ENCODE results near the gene ST8SIA1. TPM values are rescaled to one million over a fixed set of nuclear protein-coding genes. Genes with fewer than 3 reads are reported as not detected.

Gene ST8SIA1
- total and polyA plus RNA-seq, 2 of the 4 experiments (the other 2 are of a cell fraction): not detected

DNA sequence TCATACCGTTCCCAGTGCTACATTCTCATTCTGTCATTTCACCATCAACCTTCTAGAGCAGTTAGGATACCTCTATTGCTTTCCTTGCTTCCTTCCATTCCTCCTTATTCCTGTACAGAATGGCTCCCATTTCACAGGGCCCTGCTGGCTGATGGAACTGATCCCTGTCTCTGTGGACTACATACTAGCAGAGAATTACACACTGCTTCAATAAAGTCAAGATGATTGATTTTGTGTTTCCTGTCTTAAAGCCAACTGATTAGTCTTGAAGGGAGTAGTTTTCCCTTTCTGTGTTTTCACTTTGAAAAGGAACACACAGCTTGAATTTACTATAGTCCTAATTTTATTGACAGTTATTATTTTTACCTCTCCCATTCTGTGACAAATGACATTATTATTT lies 130.1 kb downstream of the ST8SIA1 start:
- Histone ChIP-seq H2BK15ac (ENCODE audit: low read depth, low read length) (no peak overlapping the region), H4K5ac (ENCODE audit: low read depth, low read length) (no peak overlapping the region), H3K9me3 (ENCODE audit: control insufficient read depth, insufficient read depth, low read length) (no peaks in the 10 kb centered on the region), H4K91ac (ENCODE audit: insufficient read depth, low read depth, low read length) (no peak overlapping the region), H3K4me3 (ENCODE audit: insufficient read depth, low read depth, low read length) (no peak overlapping the region), H3K36me3 (ENCODE audit: control insufficient read depth, insufficient read depth, low read length) (no peaks in the 10 kb centered on the region), H3K4me1 (ENCODE audit: control insufficient read depth, insufficient read depth, low read length) (no peaks in the 10 kb centered on the region), H2AK5ac (ENCODE audit: low read depth, low read length) (no peak overlapping the region), H3K56ac (ENCODE audit: extremely low read depth, insufficient read depth, low read length) (no peak overlapping the region), H3K18ac (ENCODE audit: low read depth, low read length) (no peak overlapping the region), H4K8ac (ENCODE audit: low read depth in 2 of 2, low read length in 2 of 2) (no peak overlapping the region), H3K9me1 (ENCODE audit: insufficient read depth, low read length) (no peaks in the 10 kb centered on the region), H4K20me1 (ENCODE audit: insufficient read depth, low read length) (no peaks in the 10 kb centered on the region), H3K14ac (replicated peaks; ENCODE audit: low read depth, low read length) (no peak overlapping the region), H3K27me3 (ENCODE audit: control insufficient read depth, insufficient read depth, low read length) (peaks cover 1% of the 10 kb centered on the region; the same call in 1 of the 2 replicates), H2BK120ac (ENCODE audit: low read depth, low read length) (no peak overlapping the region), H2AK9ac (replicated peaks; ENCODE audit: low read depth, low read length, poor library complexity) (no peak overlapping the region), H3K23ac (ENCODE audit: low read depth, low read length) (no peak overlapping the region), H3K4ac (ENCODE audit: low read depth, low read length) (no peak overlapping the region), H3K4me2 (ENCODE audit: low read depth, low read length) (no peak overlapping the region), H3K9ac (ENCODE audit: low read depth, low read length) (no peak overlapping the region), H3K79me1 (ENCODE audit: low read depth in 1 of 2, low read length in 2 of 2) (no peaks in the 10 kb centered on the region), H3K27ac (ENCODE audit: insufficient read depth, low read length) (no peak overlapping the region), H2BK5ac (ENCODE audit: low read depth, low read length, poor library complexity, severe bottlenecking) (no peak overlapping the region), H2AFZ (replicated peaks; ENCODE audit: low read length, poor library complexity) (no peak overlapping the region), H2BK20ac (ENCODE audit: low read depth, low read length) (no peak overlapping the region)
- WGBS, 2 experiments (ENCODE audit: extremely low coverage in 2 of 2, insufficient read length in 1 of 2): no CpG with 5 or more reads among the region's 1 CpG
- CTCF ChIA-PET: no interaction called here
- BruUV-seq (replicated peaks): no TSS peak
- intact Hi-C loops (cut with micrococcal nuclease): no loop called here
- in situ Hi-C loops (cut with MboI; ENCODE audit: low sequenced_read_pairs): no loop called here
- TF ChIP-seq RCOR1 (IDR thresholded peaks at IDR 0.05; ENCODE audit: insufficient replicate concordance, low read length) (no peak), MAFK (IDR thresholded peaks at IDR 0.05; ENCODE audit: low read depth, low read length) (no peak), RFX5 (IDR thresholded peaks at IDR 0.05; ENCODE audit: low read depth, low read length) (no peak), CEBPB (IDR thresholded peaks at IDR 0.05; ENCODE audit: low read depth, low read length) (no peak)
- TF ChIP-seq, protein P1, sequence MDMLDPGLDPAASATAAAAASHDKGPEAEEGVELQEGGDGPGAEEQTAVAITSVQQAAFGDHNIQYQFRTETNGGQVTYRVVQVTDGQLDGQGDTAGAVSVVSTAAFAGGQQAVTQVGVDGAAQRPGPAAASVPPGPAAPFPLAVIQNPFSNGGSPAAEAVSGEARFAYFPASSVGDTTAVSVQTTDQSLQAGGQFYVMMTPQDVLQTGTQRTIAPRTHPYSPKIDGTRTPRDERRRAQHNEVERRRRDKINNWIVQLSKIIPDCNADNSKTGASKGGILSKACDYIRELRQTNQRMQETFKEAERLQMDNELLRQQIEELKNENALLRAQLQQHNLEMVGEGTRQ (IDR thresholded peaks at IDR 0.05; ENCODE audit: low read depth, low read length): no peak
- TF ChIP-seq, protein P2, sequence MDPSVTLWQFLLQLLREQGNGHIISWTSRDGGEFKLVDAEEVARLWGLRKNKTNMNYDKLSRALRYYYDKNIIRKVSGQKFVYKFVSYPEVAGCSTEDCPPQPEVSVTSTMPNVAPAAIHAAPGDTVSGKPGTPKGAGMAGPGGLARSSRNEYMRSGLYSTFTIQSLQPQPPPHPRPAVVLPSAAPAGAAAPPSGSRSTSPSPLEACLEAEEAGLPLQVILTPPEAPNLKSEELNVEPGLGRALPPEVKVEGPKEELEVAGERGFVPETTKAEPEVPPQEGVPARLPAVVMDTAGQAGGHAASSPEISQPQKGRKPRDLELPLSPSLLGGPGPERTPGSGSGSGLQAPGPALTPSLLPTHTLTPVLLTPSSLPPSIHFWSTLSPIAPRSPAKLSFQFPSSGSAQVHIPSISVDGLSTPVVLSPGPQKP (IDR thresholded peaks at IDR 0.05; ENCODE audit: borderline replicate concordance, low read depth, low read length): no peak
- TF ChIP-seq, protein P3, sequence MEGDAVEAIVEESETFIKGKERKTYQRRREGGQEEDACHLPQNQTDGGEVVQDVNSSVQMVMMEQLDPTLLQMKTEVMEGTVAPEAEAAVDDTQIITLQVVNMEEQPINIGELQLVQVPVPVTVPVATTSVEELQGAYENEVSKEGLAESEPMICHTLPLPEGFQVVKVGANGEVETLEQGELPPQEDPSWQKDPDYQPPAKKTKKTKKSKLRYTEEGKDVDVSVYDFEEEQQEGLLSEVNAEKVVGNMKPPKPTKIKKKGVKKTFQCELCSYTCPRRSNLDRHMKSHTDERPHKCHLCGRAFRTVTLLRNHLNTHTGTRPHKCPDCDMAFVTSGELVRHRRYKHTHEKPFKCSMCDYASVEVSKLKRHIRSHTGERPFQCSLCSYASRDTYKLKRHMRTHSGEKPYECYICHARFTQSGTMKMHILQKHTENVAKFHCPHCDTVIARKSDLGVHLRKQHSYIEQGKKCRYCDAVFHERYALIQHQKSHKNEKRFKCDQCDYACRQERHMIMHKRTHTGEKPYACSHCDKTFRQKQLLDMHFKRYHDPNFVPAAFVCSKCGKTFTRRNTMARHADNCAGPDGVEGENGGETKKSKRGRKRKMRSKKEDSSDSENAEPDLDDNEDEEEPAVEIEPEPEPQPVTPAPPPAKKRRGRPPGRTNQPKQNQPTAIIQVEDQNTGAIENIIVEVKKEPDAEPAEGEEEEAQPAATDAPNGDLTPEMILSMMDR (conservative IDR thresholded peaks at IDR 0.05; ENCODE audit: low read depth, low read length): no peak
- POLR2A ChIA-PET (ENCODE audit: unreplicated experiment): no interaction called here
- dilution Hi-C loops (cut with HindIII; ENCODE audit: low sequenced_read_pairs, unreplicated experiment): no loop called here
- ATAC-seq (ENCODE audit: low read depth) (no peak), DNase-seq (no peak)
